Fibroblast of mammary gland (primary cell): ENCODE data around the gene EP400.

Experiments used
- DNase-seq: peaks from one replicate; pipeline ENCODE4 v3.0.0-alpha.2; 2010; ENCODE audit warnings: low read depth
- H3K4me3 ChIP-seq: 2 replicates; pipeline ENCODE4 v1.5.1; 2011; ENCODE audit warnings: low read depth, mild to moderate bottlenecking, low read length, moderate library complexity; ENCODE audit not compliant: control insufficient read depth
- TF ChIP-seq, protein P1 (sequence below): conservative IDR thresholded peaks from 2 replicates; pipeline ENCODE4 v1.5.1; 2011; ENCODE audit warnings: low read depth, low read length, inconsistent platforms; ENCODE audit not compliant: control insufficient read depth, insufficient read depth

Gene EP400

DNA sequence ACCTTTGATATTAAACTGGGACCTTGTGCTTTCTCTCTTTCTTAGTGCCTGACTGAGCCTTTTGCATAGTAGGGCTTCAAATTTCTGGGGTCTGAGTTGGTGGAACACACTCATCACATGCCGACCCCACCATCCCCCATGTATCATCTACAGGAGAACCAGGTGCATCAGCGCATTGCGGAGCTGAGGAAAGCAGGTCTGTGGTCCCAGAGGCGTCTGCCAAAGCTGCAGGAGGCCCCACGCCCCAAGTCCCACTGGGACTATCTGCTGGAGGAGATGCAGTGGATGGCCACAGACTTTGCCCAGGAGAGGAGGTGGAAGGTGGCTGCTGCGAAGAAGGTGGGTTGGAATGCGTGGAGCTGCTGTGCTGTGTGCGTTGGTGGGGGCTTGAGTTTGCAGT, 37.8 kb downstream of the EP400 start:
- DNase-seq: no peak
- H3K4me3 ChIP-seq: no peak overlapping the region
- TF ChIP-seq, protein P1, sequence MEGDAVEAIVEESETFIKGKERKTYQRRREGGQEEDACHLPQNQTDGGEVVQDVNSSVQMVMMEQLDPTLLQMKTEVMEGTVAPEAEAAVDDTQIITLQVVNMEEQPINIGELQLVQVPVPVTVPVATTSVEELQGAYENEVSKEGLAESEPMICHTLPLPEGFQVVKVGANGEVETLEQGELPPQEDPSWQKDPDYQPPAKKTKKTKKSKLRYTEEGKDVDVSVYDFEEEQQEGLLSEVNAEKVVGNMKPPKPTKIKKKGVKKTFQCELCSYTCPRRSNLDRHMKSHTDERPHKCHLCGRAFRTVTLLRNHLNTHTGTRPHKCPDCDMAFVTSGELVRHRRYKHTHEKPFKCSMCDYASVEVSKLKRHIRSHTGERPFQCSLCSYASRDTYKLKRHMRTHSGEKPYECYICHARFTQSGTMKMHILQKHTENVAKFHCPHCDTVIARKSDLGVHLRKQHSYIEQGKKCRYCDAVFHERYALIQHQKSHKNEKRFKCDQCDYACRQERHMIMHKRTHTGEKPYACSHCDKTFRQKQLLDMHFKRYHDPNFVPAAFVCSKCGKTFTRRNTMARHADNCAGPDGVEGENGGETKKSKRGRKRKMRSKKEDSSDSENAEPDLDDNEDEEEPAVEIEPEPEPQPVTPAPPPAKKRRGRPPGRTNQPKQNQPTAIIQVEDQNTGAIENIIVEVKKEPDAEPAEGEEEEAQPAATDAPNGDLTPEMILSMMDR: no peak

DNA sequence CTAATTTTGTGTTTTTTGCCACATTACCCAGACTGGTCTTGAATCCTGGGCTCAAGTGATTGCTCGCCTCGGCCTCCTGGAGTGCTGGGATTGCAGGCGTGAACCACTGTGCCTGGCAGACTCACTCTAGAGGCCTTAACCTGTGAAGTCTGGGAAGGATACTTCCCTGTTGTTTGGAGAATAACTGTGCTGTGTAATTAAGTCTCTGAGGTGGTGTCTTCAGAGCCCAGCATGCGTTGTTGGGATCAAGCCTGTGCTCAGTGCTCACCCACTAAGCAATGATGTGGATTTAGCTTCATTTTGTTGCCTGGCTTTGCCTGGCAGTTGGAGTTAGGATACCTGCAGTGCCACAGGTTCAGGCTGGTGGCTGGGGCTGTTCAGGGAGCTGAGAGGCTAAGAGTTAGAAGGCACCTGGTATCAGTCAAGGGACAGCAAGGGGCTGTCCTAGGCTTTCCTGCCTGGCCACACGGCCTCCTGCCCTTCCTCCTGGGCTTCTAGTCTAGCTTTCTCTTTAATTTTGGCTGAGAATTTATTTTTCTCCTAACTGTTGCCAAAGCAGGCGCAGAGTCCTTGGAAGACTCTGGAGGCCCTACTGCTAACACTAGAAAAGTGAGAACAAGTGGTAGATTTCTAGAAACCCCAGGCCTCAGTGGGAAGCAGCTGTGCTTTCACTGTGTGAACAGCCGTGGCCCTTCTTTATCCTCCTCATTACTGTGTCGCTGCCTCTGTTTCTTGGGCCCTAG, 38.5 kb downstream of the EP400 start:
- DNase-seq: no peak
- TF ChIP-seq, protein P1: no peak
- H3K4me3 ChIP-seq: no peak overlapping the region

DNA sequence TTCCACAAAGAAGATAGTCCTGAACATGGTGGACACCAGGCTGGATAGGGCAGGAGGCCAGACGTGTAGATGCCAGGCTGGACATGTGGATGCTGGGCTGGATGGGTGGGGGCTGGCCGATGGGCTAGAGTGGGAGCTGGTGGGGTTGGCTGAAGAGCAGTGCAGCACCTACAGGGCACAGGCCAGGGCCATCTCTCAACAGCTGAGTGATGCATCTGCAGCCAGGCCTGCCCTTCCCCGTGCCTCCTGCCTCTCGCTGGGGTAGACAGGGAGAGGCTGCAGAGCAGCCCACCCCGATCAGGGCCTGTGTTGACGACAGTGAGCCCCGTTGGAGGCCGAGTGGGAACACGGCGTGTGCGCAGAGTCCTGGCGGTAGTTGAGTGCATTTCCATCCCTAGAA, 39.3 kb downstream of the EP400 start:
- H3K4me3 ChIP-seq: no peak overlapping the region
- DNase-seq: no peak
- TF ChIP-seq, protein P1: no peak

DNA sequence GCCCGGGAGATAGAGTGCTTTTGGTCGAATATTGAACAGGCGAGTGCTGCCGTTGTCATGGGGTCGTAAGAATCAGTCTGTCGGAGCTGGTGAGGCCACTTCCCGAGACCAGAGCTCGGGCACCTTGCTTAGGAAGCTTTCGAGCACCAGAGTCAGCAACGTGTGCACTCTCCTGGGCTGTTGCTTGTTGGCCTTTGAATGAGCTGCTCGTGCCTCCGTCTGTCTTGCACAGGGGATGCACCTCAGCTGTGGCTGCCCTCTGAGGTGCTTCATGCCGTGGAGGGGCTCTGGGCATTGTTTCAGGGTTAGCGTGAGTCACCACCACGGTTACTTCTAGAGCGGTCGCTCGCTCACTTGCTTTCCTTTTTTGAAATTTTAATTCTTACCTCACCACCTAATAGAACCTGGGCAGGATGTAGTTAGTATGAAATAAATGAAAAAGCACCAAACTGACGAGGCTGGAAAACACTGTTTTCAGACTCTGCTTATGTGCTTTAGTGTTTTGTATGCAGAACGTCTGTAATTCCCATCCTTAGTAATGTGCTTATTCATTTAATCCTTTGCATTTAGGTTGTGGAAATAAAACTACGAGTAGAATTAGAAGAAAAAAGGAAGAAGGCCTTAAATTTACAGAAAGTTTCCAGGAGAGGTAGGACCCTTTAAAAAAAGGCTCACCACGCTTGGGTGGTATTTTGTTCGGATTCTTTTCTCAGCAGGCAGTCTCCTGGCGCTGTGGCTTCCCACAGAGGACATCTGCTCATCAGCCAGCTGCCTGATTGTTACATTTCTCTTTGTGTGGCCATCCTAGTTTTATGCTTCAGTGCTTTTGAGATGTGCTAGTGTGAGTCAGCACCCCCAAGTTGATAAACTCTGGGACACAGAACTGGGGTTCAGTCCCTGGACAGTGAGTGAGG, 40.6 kb downstream of the EP400 start:
- DNase-seq: no peak
- H3K4me3 ChIP-seq: no peak overlapping the region
- TF ChIP-seq, protein P1: no peak

DNA sequence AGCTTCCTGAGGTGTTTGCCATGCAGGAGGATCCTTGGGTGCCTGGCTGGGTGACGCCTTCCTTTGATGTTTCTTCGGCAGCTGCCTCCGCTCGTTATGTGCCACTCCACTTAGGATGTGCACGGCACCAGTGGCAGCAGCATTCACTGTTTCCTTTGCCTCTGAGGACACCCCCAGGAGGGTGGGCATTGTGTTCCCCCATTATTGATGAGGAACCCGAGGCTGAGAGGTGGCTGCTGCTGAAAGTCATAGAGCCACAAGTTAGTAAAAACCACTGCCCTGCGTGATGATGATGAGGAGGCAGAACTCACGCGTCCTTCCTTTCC, 41.2 kb downstream of the EP400 start:
- no peak for DNase-seq
- TF ChIP-seq, protein P1: no peak
- H3K4me3 ChIP-seq: no peak overlapping the region

DNA sequence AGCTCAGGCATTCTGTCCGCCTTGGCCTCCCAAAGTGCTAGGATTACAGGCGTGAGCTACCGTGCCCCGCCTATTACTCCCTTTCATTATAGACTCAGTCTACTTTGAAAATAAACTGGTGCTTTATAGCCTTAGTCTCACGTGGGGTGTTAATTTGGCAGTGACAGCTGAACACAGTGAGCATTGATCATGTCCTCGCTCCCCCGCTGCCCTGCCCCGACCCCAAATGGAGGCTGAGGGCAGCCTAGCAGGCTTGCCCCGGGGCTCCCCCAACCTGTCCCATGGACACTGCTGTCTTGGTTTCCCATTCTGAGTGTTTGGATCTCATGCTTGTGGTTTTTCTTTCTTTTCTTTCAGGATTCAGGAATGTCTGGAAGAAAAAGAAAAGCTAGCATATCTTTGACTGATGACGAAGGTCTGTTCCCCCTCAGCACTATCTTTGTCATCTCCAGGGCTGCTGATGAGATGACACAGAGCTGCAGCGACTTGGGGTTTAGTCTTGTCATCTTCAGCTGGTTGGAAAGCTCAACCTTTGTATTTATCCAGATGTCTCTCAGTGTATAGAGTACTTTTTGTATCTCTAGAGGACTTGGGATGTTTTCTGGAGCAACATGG, 42.2 kb downstream of the EP400 start:
- no peak overlapping the region for H3K4me3 ChIP-seq
- DNase-seq: no peak
- TF ChIP-seq, protein P1: no peak
